MM.1S (cell line): Measurements from ENCODE around the gene MACROD2.

Experiments used
- EZH2 ChIP-seq: fragments of 300-600 bp; sonication (generic); optimal IDR thresholded peaks from 2 replicates; pipeline ENCODE3; 2017; ENCODE audit warnings: low read depth, mild to moderate bottlenecking, antibody characterized with exemption, low read length, mixed read lengths
- EZH2phosphoT487 ChIP-seq: fragments of 300-600 bp; sonication (generic); IDR thresholded peaks from 2 replicates; pipeline ENCODE4 v1.6.1; 2018; ENCODE audit warnings: antibody characterized with exemption, low read length
- TF ChIP-seq, protein P1 (sequence below): fragments of 300-600 bp; sonication (generic); IDR thresholded peaks from 2 replicates; pipeline ENCODE4 v1.5.1; 2016; ENCODE audit warnings: antibody characterized with exemption, low read length, mixed read lengths

DNA sequence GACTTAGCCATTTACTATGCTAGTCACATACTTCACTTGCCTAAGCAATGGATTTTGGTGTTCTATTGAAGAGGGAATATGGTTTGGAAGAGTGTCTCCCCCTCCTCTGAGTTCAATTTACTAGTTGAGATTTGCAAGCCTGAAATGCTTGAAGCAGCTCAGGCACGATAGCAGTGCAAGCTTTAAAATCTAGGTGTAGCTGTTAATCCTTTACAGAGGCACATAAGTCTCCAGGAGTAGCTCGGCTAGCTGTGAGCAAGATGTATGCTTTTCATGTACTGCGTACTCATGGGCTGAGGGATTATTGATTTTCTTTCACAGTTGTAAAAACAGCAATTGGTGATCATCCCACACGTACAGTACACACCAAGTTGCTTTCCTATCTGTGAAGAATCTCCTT, 341.4 kb downstream of the MACROD2 start:
- TF ChIP-seq, protein P1, sequence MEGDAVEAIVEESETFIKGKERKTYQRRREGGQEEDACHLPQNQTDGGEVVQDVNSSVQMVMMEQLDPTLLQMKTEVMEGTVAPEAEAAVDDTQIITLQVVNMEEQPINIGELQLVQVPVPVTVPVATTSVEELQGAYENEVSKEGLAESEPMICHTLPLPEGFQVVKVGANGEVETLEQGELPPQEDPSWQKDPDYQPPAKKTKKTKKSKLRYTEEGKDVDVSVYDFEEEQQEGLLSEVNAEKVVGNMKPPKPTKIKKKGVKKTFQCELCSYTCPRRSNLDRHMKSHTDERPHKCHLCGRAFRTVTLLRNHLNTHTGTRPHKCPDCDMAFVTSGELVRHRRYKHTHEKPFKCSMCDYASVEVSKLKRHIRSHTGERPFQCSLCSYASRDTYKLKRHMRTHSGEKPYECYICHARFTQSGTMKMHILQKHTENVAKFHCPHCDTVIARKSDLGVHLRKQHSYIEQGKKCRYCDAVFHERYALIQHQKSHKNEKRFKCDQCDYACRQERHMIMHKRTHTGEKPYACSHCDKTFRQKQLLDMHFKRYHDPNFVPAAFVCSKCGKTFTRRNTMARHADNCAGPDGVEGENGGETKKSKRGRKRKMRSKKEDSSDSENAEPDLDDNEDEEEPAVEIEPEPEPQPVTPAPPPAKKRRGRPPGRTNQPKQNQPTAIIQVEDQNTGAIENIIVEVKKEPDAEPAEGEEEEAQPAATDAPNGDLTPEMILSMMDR, result no peak
- TF ChIP-seq EZH2, result no peak
- no peak for TF ChIP-seq EZH2phosphoT487
